ENCODE data around the gene ZBP1.

The ZBP1 gene

DNA sequence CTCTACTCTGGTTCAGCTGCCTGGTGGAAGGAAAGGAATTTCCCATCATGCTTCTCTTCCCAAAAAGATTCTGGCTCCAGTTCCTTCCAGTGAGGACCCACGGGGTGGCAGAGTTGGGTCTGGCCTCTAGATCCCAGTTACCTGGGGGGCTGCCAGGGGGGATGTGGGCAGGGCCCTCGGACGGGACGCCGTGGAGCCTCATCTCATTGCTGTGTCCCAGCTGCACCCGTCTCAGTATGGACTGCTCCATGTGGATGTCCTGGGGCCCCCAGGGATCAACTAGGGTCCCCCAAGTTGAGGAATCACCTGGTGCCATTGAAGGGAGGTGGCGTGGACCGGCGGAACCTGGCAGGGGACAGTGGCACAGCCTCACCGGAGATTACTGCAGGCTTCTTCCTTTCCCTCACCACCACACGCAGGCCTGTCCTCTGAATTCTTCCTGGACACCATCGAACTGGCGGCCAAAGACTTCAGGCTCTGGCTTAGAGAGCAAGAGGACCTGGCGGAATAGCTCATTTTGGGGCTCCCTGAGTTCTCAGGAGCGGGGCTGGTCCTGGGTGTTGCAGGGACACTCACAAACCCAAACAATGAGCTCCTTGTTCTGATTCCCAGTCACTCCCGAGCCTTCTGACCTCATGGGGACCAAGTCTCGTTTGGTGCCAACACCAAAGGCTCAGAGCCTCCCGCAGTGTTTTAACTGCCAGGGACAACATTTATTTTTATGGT lies 8.5 kb downstream of the ZBP1 start:
- Histone ChIP-seq H2AFZ (ENCODE audit: insufficient read depth, low read length, poor library complexity) (no peak overlapping the region), H4K8ac (ENCODE audit: low read depth, low read length) (no peak overlapping the region), H2BK5ac (ENCODE audit: low read depth, low read length, poor library complexity) (no peak overlapping the region), H3K18ac (ENCODE audit: low read length) (no peak overlapping the region), H3K36me3 (ENCODE audit: control insufficient read depth in 1 of 2, insufficient read depth in 2 of 2, low read length in 2 of 2) (no peaks in the 10 kb centered on the region), H4K12ac (ENCODE audit: low read depth, low read length) (no peak overlapping the region), H2AK5ac (ENCODE audit: low read length) (no peak overlapping the region), H3K4ac (ENCODE audit: low read depth, low read length) (no peak overlapping the region), H3K4me3 (ENCODE audit: low read depth, low read length) (no peak overlapping the region), H3K27me3 (ENCODE audit: insufficient read depth, low read length) (no peaks in the 10 kb centered on the region), H3K14ac (ENCODE audit: low read length) (no peak overlapping the region), H3K9me3 (ENCODE audit: insufficient read depth, low read depth, low read length) (no peaks in the 10 kb centered on the region), H3K27ac (ENCODE audit: low read depth, low read length) (no peak overlapping the region), H3K23ac (ENCODE audit: low read length) (no peak overlapping the region), H2BK120ac (ENCODE audit: insufficient read depth, low read length, poor library complexity) (no peak overlapping the region), H3K4me1 (ENCODE audit: control insufficient read depth in 1 of 2, insufficient read depth in 2 of 2, low read length in 2 of 2) (peaks cover 2 to 6% of the 10 kb centered on the region in 2 experiments), H3K79me2 (ENCODE audit: control insufficient read depth, insufficient read depth, low read length, poor library complexity) (no peaks in the 10 kb centered on the region), H3K4me2 (ENCODE audit: low read length) (no peak overlapping the region), H3K79me1 (ENCODE audit: low read length) (peaks cover 3% of the 10 kb centered on the region), H2BK12ac (ENCODE audit: low read length) (no peak overlapping the region), H3K9ac (ENCODE audit: low read length) (no peak overlapping the region), H4K91ac (ENCODE audit: low read depth, low read length) (no peak overlapping the region)
- no peak for DNase-seq
- WGBS (ENCODE audit: extremely low coverage, insufficient coverage, insufficient read length) = no CpG with 5 or more reads among the region's 18 CpGs

DNA sequence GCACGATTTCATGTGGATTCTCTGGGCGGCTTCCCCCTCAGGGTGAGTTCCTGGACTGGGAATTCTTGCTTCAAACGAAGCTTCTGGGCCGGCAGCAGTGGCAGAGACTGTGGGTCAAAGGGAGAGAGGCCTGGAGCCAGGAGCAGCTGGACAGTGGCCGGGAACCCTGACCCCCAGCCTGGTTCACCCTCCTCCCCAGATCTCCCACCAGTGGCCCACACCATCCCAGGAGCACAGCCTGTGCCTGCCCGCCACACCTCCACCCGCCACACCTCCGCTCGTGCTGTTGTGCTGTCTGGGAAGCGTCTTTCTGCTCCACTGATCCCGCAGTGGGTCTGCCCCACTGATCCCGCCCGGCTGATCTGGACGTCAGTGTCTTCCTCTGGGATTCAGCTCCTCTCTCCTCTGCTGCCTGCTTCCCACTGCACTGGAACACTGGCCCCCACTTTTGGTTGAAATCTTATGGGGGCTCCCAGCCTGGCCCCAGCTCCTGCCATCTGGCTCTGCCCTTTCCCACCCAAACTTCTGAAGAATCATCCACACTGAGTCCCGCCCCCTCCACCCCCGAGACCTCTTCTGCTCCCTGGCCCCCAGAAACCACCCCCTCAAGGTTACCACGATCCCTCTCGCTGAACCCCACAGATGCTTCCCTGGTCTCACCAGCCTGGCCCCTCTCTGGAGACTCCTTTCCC lies 9.8 kb downstream of the ZBP1 start:
- H3K4me1 ChIP-seq (ENCODE audit: control insufficient read depth in 1 of 2, insufficient read depth in 2 of 2, low read length in 2 of 2) = peaks cover 2 to 6% of the 10 kb centered on the region in 2 experiments
- no CpG with 5 or more reads among the region's 18 CpGs for WGBS (ENCODE audit: extremely low coverage, insufficient coverage, insufficient read length)

DNA sequence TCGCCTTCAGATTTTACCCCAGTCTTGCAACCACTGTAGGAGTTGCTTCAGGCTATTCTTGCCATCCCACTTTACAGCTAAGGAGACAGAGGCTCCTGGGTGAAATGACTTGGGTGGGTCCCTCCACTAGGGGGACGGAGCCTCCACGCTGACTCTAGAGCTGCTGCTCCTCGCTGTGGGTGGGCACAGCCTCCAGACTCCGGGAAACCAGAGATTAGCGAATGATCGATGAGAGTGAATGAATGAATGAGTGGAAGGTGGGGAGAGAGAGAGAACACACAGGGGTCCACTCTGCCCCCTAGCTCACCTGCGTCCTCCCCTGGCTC lies 10.4 kb downstream of the ZBP1 start:
- Histone ChIP-seq H3K36me3 (ENCODE audit: control insufficient read depth in 1 of 2, insufficient read depth in 2 of 2, low read length in 2 of 2) (no peaks in the 10 kb centered on the region), H3K79me2 (ENCODE audit: control insufficient read depth, insufficient read depth, low read length, poor library complexity) (no peaks in the 10 kb centered on the region), H3K9me3 (ENCODE audit: insufficient read depth, low read depth, low read length) (no peaks in the 10 kb centered on the region), H3K14ac (ENCODE audit: low read length) (no peak overlapping the region), H3K9ac (ENCODE audit: low read length) (no peak overlapping the region), H3K4ac (ENCODE audit: low read depth, low read length) (no peak overlapping the region), H3K4me3 (ENCODE audit: low read depth, low read length) (no peak overlapping the region), H3K27ac (ENCODE audit: low read depth, low read length) (no peak overlapping the region), H2AK5ac (ENCODE audit: low read length) (no peak overlapping the region), H3K4me2 (ENCODE audit: low read length) (no peak overlapping the region), H4K12ac (ENCODE audit: low read depth, low read length) (no peak overlapping the region), H3K27me3 (ENCODE audit: insufficient read depth, low read length) (no peaks in the 10 kb centered on the region), H2BK120ac (ENCODE audit: insufficient read depth, low read length, poor library complexity) (no peak overlapping the region), H2AFZ (ENCODE audit: insufficient read depth, low read length, poor library complexity) (no peak overlapping the region), H4K91ac (ENCODE audit: low read depth, low read length) (no peak overlapping the region), H3K4me1 (ENCODE audit: control insufficient read depth in 1 of 2, insufficient read depth in 2 of 2, low read length in 2 of 2) (peaks cover 2 to 6% of the 10 kb centered on the region in 2 experiments), H2BK5ac (ENCODE audit: low read depth, low read length, poor library complexity) (no peak overlapping the region), H3K79me1 (ENCODE audit: low read length) (peaks cover 3% of the 10 kb centered on the region), H4K8ac (ENCODE audit: low read depth, low read length) (no peak overlapping the region), H2BK12ac (ENCODE audit: low read length) (no peak overlapping the region), H3K23ac (ENCODE audit: low read length) (no peak overlapping the region), H3K18ac (ENCODE audit: low read length) (no peak overlapping the region)
- WGBS (ENCODE audit: extremely low coverage, insufficient coverage, insufficient read length) = no CpG with 5 or more reads among the region's 8 CpGs
- no peak for DNase-seq

More for the DNA sequence above, 9.8 kb downstream of the ZBP1 start:
- Histone ChIP-seq H3K27ac (ENCODE audit: low read depth, low read length) (no peak overlapping the region), H3K36me3 (ENCODE audit: control insufficient read depth in 1 of 2, insufficient read depth in 2 of 2, low read length in 2 of 2) (no peaks in the 10 kb centered on the region), H3K4ac (ENCODE audit: low read depth, low read length) (no peak overlapping the region), H3K9me3 (ENCODE audit: insufficient read depth, low read depth, low read length) (no peaks in the 10 kb centered on the region), H2BK5ac (ENCODE audit: low read depth, low read length, poor library complexity) (no peak overlapping the region), H2AK5ac (ENCODE audit: low read length) (no peak overlapping the region), H3K79me1 (ENCODE audit: low read length) (peaks cover 3% of the 10 kb centered on the region), H4K91ac (ENCODE audit: low read depth, low read length) (no peak overlapping the region), H2BK12ac (ENCODE audit: low read length) (no peak overlapping the region), H2AFZ (ENCODE audit: insufficient read depth, low read length, poor library complexity) (no peak overlapping the region), H2BK120ac (ENCODE audit: insufficient read depth, low read length, poor library complexity) (no peak overlapping the region), H3K4me2 (ENCODE audit: low read length) (no peak overlapping the region), H3K14ac (ENCODE audit: low read length) (no peak overlapping the region), H3K18ac (ENCODE audit: low read length) (no peak overlapping the region), H3K79me2 (ENCODE audit: control insufficient read depth, insufficient read depth, low read length, poor library complexity) (no peaks in the 10 kb centered on the region), H3K27me3 (ENCODE audit: insufficient read depth, low read length) (no peaks in the 10 kb centered on the region), H4K8ac (ENCODE audit: low read depth, low read length) (no peak overlapping the region), H4K12ac (ENCODE audit: low read depth, low read length) (no peak overlapping the region), H3K9ac (ENCODE audit: low read length) (no peak overlapping the region), H3K4me3 (ENCODE audit: low read depth, low read length) (no peak overlapping the region), H3K23ac (ENCODE audit: low read length) (no peak overlapping the region)
- no peak for DNase-seq

DNA sequence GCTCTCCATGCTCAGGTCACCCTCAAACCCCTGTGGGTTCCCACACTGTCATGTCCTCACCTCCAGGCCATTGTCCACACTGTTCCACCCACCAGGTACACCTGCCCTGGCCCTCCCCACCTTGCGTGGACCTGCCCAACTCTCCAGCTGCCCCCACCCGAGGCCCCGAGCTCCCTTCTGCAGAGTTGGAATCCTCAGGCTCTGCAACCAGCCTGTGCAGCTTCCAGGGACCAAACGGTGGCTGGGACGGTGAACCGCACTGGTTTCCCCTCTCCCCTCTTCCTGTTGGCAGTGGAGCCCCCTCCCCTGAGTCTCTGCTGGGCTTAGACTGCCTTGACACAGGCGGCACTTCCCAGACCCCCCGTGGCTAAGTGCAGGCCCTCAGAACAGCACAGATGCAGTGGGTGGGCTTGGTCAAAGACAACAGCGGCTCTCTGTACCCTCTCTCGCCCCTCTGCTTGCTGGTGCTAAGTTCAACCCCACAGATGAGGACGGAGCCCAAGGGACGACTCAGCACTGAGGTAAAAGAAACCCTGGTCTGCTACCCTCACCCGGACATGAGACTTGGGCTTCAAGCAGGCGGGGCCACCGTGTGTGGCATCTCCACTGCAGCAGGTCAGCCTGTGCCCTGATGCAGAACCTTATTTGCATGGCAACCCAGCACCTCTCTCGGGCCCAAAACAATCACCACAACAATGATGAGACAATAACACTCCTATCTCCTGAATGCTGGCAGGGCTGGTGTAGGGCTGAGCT lies 11.0 kb downstream of the ZBP1 start:
- Histone ChIP-seq H4K8ac (ENCODE audit: low read depth, low read length) (no peak overlapping the region), H4K91ac (ENCODE audit: low read depth, low read length) (no peak overlapping the region), H3K27ac (ENCODE audit: low read depth, low read length) (no peak overlapping the region), H3K27me3 (ENCODE audit: insufficient read depth, low read length) (no peaks in the 10 kb centered on the region), H2BK5ac (ENCODE audit: low read depth, low read length, poor library complexity) (no peak overlapping the region), H3K18ac (ENCODE audit: low read length) (no peak overlapping the region), H3K4me1 (ENCODE audit: control insufficient read depth in 1 of 2, insufficient read depth in 2 of 2, low read length in 2 of 2) (peaks cover 2 to 6% of the 10 kb centered on the region in 2 experiments), H4K12ac (ENCODE audit: low read depth, low read length) (no peak overlapping the region), H3K9me3 (ENCODE audit: insufficient read depth, low read depth, low read length) (no peaks in the 10 kb centered on the region), H3K14ac (ENCODE audit: low read length) (no peak overlapping the region), H2AFZ (ENCODE audit: insufficient read depth, low read length, poor library complexity) (no peak overlapping the region), H3K36me3 (ENCODE audit: control insufficient read depth in 1 of 2, insufficient read depth in 2 of 2, low read length in 2 of 2) (no peaks in the 10 kb centered on the region), H2BK120ac (ENCODE audit: insufficient read depth, low read length, poor library complexity) (no peak overlapping the region), H2BK12ac (ENCODE audit: low read length) (no peak overlapping the region), H3K9ac (ENCODE audit: low read length) (no peak overlapping the region), H3K4ac (ENCODE audit: low read depth, low read length) (no peak overlapping the region), H3K79me1 (ENCODE audit: low read length) (peaks cover 3% of the 10 kb centered on the region), H3K4me3 (ENCODE audit: low read depth, low read length) (no peak overlapping the region), H3K4me2 (ENCODE audit: low read length) (no peak overlapping the region), H2AK5ac (ENCODE audit: low read length) (no peak overlapping the region), H3K79me2 (ENCODE audit: control insufficient read depth, insufficient read depth, low read length, poor library complexity) (no peaks in the 10 kb centered on the region), H3K23ac (ENCODE audit: low read length) (no peak overlapping the region)
- no CpG with 5 or more reads among the region's 16 CpGs for WGBS (ENCODE audit: extremely low coverage, insufficient coverage, insufficient read length)
- DNase-seq = no peak

Data from trophoblast cell (in vitro differentiated cells and primary cell).